A673 (cell line): ENCODE measurements around the gene LMTK3. TPM values are rescaled to one million over a fixed set of nuclear protein-coding genes. Genes with fewer than 3 reads are reported as not detected.

Source experiments
- BruUV-seq: library from RNA; stranded (reverse); fragments of 400-500 nt; replicated peaks from 2 replicates; lab custom pipeline; 2021; lab: Mats Ljungman, UMichigan
- CTCF ChIA-PET: fragments of 300-600 bp; sonication (Branson Sonifier 250); formaldehyde crosslinking; loops from one replicate; lab custom pipeline; 2022; ENCODE audit warnings: antibody characterized with exemption; lab: Charles Lee
- POLR2A ChIA-PET: fragments of 300-600 bp; sonication (Branson Sonifier 250); formaldehyde crosslinking; loops from one replicate; lab custom pipeline; 2022; ENCODE audit warnings: antibody characterized with exemption; ENCODE audit not compliant: low non-redundant PET; lab: Charles Lee
- DNase-seq: peaks from one replicate; pipeline ENCODE4 v3.0.0-alpha.2; 2015; ENCODE audit warnings: low spot score
- H3K27ac ChIP-seq: fragments of 200-600 bp; sonication (generic); 2 replicates; pipeline ENCODE4 v1.5.1; 2016; ENCODE audit warnings: mixed run types, low read depth, mild to moderate bottlenecking, mixed read lengths, antibody characterized with exemption, low read length; ENCODE audit not compliant: poor library complexity, severe bottlenecking
- H3K27me3 ChIP-seq: fragments of 200-600 bp; sonication (generic); replicated peaks from 2 replicates; pipeline ENCODE4 v1.6.1; 2017; ENCODE audit warnings: mixed run types, low read depth, mild to moderate bottlenecking, mixed read lengths, antibody characterized with exemption, low read length; ENCODE audit not compliant: insufficient read depth, poor library complexity
- H3K36me3 ChIP-seq: fragments of 200-600 bp; sonication (generic); 2 replicates; pipeline ENCODE4 v1.6.1; 2016; ENCODE audit warnings: mixed run types, mild to moderate bottlenecking, mixed read lengths, antibody characterized with exemption, low read length; ENCODE audit not compliant: insufficient read depth, poor library complexity, severe bottlenecking
- H3K4me1 ChIP-seq: fragments of 200-600 bp; sonication (generic); 2 replicates; pipeline ENCODE4 v1.6.1; 2017; ENCODE audit warnings: mixed run types, mild to moderate bottlenecking, mixed read lengths, antibody characterized with exemption, low read length; ENCODE audit not compliant: insufficient read depth, poor library complexity, severe bottlenecking
- H3K4me3 ChIP-seq: fragments of 200-600 bp; sonication (generic); 2 replicates; pipeline ENCODE4 v1.5.1; 2016; ENCODE audit warnings: low read depth, mixed run types, mild to moderate bottlenecking, mixed read lengths, low read length; ENCODE audit not compliant: poor library complexity, severe bottlenecking
- H3K9me3 ChIP-seq: fragments of 200-600 bp; sonication (generic); 2 replicates; pipeline ENCODE4 v1.6.1; 2016; ENCODE audit warnings: mixed run types, low read depth, mild to moderate bottlenecking, mixed read lengths, antibody characterized with exemption, low read length; ENCODE audit not compliant: poor library complexity, severe bottlenecking
- CTCF ChIP-seq: fragments of 300-800, 200-600 bp; sonication (generic); conservative IDR thresholded peaks from 2 replicates; pipeline ENCODE4 v1.5.1; 2017; ENCODE audit warnings: low read depth, mild to moderate bottlenecking, antibody characterized with exemption, low read length, moderate library complexity, mixed read lengths
- EZH2 ChIP-seq: fragments of 200-600 bp; sonication (generic); IDR thresholded peaks from 2 replicates; pipeline ENCODE4 v1.6.1; 2017; ENCODE audit warnings: borderline replicate concordance, low read depth, mild to moderate bottlenecking, mixed read lengths, antibody characterized with exemption, low read length; ENCODE audit not compliant: poor library complexity, severe bottlenecking
- intact Hi-C: fragments of 100-400 bp; cut with micrococcal nuclease; formaldehyde crosslinking; loops from one replicate; pipeline ENCODE4 v1.10.0; 2022; ENCODE audit not compliant: unreplicated experiment
- total RNA-seq: library from RNA; stranded (reverse); gene quantifications from 2 replicates; pipeline ENCODE4 v1.2.3, GENCODE V29; 2021

LMTK3 gene
- total RNA-seq, 1 experiment from 2014 or later = 0.52 TPM

DNA sequence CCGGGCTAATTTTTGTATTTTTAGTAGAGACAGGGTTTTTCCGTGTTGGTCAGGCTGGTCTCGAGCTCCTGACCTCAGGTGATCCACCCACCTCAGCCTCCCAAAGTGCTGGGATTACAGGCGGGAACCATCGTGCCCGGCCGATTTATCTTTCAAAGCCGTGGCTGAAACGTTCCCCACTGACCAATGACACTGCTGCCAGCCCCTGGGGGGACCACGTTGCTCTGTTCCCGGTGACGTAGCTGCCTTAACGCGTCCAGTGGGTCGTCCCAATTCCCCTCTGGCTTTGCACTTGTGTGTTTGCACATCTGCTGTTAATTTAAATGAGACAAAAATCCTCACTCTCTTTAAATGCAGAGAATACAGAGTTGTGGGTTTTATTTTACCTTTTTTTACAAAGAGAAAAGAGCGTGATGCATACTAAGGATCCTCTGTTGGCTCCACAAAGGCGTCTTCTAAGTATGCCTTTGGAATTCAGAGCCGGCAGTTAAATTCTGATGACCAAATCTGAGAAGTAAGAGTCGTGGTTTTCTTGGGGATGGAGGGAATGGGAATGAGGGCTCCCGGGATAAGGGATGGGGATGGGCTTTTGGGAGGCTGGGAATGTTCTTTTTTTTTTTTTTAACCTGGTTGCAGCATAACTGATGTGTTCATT is 18.6 kb upstream of the LMTK3 start:
- BruUV-seq = no TSS peak
- intact Hi-C loops = no loop called here
- Histone ChIP-seq H3K4me3 (no peak overlapping the region), H3K9me3 (peaks cover 3% of the 10 kb centered on the region), H3K27ac (no peak overlapping the region), H3K4me1 (no peaks in the 10 kb centered on the region), H3K27me3 (no peaks in the 10 kb centered on the region), H3K36me3 (no peaks in the 10 kb centered on the region)
- DNase-seq = no peak
- TF ChIP-seq EZH2 (no peak), CTCF (no peak)
- ChIA-PET POLR2A (no interaction called here), CTCF (no interaction called here)

DNA sequence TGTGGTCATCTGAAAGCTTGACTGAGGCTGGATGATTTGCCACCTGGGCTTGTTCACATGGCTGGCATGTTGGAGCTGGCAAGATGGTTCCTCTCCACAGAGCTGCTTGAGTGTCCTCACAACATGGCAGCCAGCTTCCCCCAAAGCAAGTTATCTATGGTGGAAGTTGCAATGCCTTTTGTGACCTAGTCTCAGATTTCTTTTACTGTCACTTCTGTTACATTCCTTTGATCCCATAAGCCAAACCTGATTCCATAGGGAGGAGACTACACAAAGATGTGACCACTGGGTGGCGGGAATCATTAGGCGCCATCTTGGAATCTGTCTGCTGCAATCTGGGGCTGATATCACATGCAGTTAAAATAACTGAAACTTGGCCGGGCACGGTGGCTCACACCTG is 17.5 kb upstream of the LMTK3 start:
- BruUV-seq = no TSS peak
- POLR2A ChIA-PET = no interaction called here
- DNase-seq = no peak

DNA sequence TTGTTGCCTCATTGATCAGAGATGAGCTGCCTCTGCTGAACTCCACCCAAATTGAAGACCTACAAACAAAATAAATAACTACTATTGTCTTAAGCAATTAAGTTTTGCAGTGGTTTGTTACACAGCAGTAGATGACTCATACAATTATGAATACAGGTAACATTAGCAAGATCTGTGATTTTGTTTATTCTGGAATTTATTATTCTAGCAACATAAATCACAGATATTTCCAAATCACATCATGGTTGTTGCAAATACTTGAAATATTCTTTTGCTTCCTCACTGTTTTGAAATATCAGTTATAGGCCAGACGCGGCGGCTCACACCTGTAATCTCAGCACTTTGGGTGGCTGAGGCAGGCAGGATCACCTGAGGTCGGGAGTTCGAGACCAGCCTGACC is 13.1 kb upstream of the LMTK3 start:
- Histone ChIP-seq H3K36me3 (no peaks in the 10 kb centered on the region), H3K27ac (no peak overlapping the region), H3K4me3 (no peak overlapping the region), H3K4me1 (no peaks in the 10 kb centered on the region), H3K27me3 (no peaks in the 10 kb centered on the region), H3K9me3 (peaks cover 12% of the 10 kb centered on the region)
- TF ChIP-seq EZH2 (no peak), CTCF (no peak)
- DNase-seq = no peak
- POLR2A ChIA-PET = no interaction called here
- CTCF ChIA-PET = no interaction called here
- no TSS peak for BruUV-seq
- intact Hi-C loops = no loop called here

More for the DNA sequence above, 17.5 kb upstream of the LMTK3 start:
- H3K27ac ChIP-seq = no peak overlapping the region
- no peaks in the 10 kb centered on the region for H3K27me3 ChIP-seq
- TF ChIP-seq EZH2 (no peak), CTCF (no peak)
- no peaks in the 10 kb centered on the region for H3K36me3 ChIP-seq
- no peaks in the 10 kb centered on the region for H3K4me1 ChIP-seq
- intact Hi-C loops = no loop called here
- H3K4me3 ChIP-seq = no peak overlapping the region
- CTCF ChIA-PET = no interaction called here
- H3K9me3 ChIP-seq = peaks cover 9% of the 10 kb centered on the region
